Mesenchymal stem cell (in vitro differentiated cells and primary cell): Measurements from ENCODE around the gene UNC80.

Experiments used
- DNase-seq: peaks from one replicate; pipeline ENCODE4 v3.0.0-alpha.2; 2013
- H2AFZ ChIP-seq: one replicate; pipeline ENCODE4 v1.6.1; 2013; ENCODE audit warnings: low read depth, mild to moderate bottlenecking, control low read depth, inconsistent platforms, low read length, moderate library complexity
- H2AK5ac ChIP-seq: 2 replicates; pipeline ENCODE4 v1.6.1; 2013; ENCODE audit warnings: low read length, moderate library complexity, mild to moderate bottlenecking, inconsistent platforms; ENCODE audit not compliant: severe bottlenecking
- H2BK120ac ChIP-seq: one replicate; pipeline ENCODE4 v1.6.1; 2013; ENCODE audit warnings: low read depth, mild to moderate bottlenecking, inconsistent platforms, low read length, moderate library complexity
- H2BK12ac ChIP-seq, 2 experiments: one replicate each; pipeline ENCODE4 v1.6.1; 2013; ENCODE audit warnings: inconsistent platforms in 2 of 2, low read length in 2 of 2, mild to moderate bottlenecking in 2 of 2, moderate library complexity in 2 of 2, control low read depth in 1 of 2
- H2BK15ac ChIP-seq: one replicate; pipeline ENCODE4 v1.6.1; 2013; ENCODE audit warnings: mild to moderate bottlenecking, low read depth, inconsistent platforms; ENCODE audit not compliant: poor library complexity, severe bottlenecking
- H2BK5ac ChIP-seq: 2 replicates; pipeline ENCODE4 v1.6.1; 2013; ENCODE audit warnings: low read depth, mild to moderate bottlenecking, low read length, control low read depth, inconsistent platforms; ENCODE audit not compliant: poor library complexity, severe bottlenecking
- H3K14ac ChIP-seq, 2 experiments: one replicate each; pipeline ENCODE4 v1.6.1; 2013; ENCODE audit warnings: inconsistent platforms in 2 of 2, low read length in 2 of 2, control low read depth in 1 of 2, mild to moderate bottlenecking in 1 of 2, moderate library complexity in 1 of 2
- H3K18ac ChIP-seq, 2 experiments: one replicate each; pipeline ENCODE4 v1.6.1; 2013; ENCODE audit warnings: inconsistent platforms in 2 of 2, low read length in 2 of 2, control low read depth in 1 of 2, low read depth in 1 of 2, mild to moderate bottlenecking in 1 of 2
- H3K23ac ChIP-seq, 2 experiments: one replicate each; pipeline ENCODE4 v1.6.1; 2013; ENCODE audit warnings: inconsistent platforms in 2 of 2, low read length in 2 of 2, mild to moderate bottlenecking in 2 of 2, moderate library complexity in 2 of 2, control low read depth in 1 of 2
- H3K27ac ChIP-seq: 2 replicates; pipeline ENCODE4 v1.5.1; 2013; ENCODE audit warnings: mild to moderate bottlenecking, moderate library complexity, low read length, control low read depth, inconsistent platforms; ENCODE audit not compliant: poor library complexity, severe bottlenecking
- H3K27me3 ChIP-seq, 2 experiments: 2 replicates each; pipeline versions ENCODE4 v1.6.1 to v1.7.0; 2013; ENCODE audit warnings: low read length in 2 of 2, mild to moderate bottlenecking in 2 of 2, moderate library complexity in 2 of 2, control low read depth in 1 of 2, inconsistent platforms in 1 of 2; ENCODE audit not compliant: control insufficient read depth in 1 of 2, insufficient read depth in 1 of 2
- H3K36me3 ChIP-seq, 2 experiments: 2 replicates each; pipeline versions ENCODE4 v1.6.1 to v1.7.0; 2013; ENCODE audit warnings: low read length in 2 of 2, control low read depth in 1 of 2, inconsistent platforms in 1 of 2, low read depth in 1 of 2, mild to moderate bottlenecking in 1 of 2; ENCODE audit not compliant: insufficient read depth in 2 of 2, control insufficient read depth in 1 of 2
- H3K4ac ChIP-seq, 2 experiments: one replicate each; pipeline ENCODE4 v1.6.1; 2013; ENCODE audit warnings: inconsistent platforms in 2 of 2, low read length in 2 of 2, mild to moderate bottlenecking in 2 of 2, moderate library complexity in 2 of 2, control low read depth in 1 of 2, low read depth in 1 of 2
- H3K4me1 ChIP-seq: 2 replicates; pipeline ENCODE4 v1.6.1; 2013; ENCODE audit warnings: low read depth, low read length, control low read depth; ENCODE audit not compliant: control insufficient read depth, insufficient read depth
- H3K4me2 ChIP-seq: 2 replicates; pipeline ENCODE4 v1.6.1; 2013; ENCODE audit warnings: low read length, mild to moderate bottlenecking, inconsistent platforms; ENCODE audit not compliant: poor library complexity, severe bottlenecking
- H3K4me3 ChIP-seq, 2 experiments: 2 replicates each; pipeline versions ENCODE4 v1.5.1 to v1.7.0; 2013; ENCODE audit warnings: low read length in 2 of 2, mild to moderate bottlenecking in 2 of 2, control low read depth in 1 of 2, low read depth in 1 of 2; ENCODE audit not compliant: insufficient read depth in 1 of 2
- H3K79me1 ChIP-seq: replicated peaks from 2 replicates; pipeline ENCODE4 v1.6.1; 2013; ENCODE audit warnings: mild to moderate bottlenecking, control low read depth, low read length, inconsistent platforms; ENCODE audit not compliant: poor library complexity, severe bottlenecking
- H3K9ac ChIP-seq: 2 replicates; pipeline ENCODE4 v1.7.0; 2013; ENCODE audit warnings: mild to moderate bottlenecking, low read length, moderate library complexity
- H3K9me3 ChIP-seq: 2 replicates; pipeline ENCODE4 v1.7.0; 2013; ENCODE audit warnings: mild to moderate bottlenecking, low read length; ENCODE audit not compliant: control insufficient read depth
- H4K8ac ChIP-seq: one replicate; pipeline ENCODE4 v1.6.1; 2013; ENCODE audit warnings: inconsistent platforms, mild to moderate bottlenecking, low read length, moderate library complexity
- H4K91ac ChIP-seq: one replicate; pipeline ENCODE4 v1.6.1; 2013; ENCODE audit warnings: mild to moderate bottlenecking, low read length, inconsistent platforms
- WGBS: methylation state at CpG from one replicate; pipeline ENCODE4 v1.1.7; 2013; ENCODE audit warnings: mixed read lengths; 5-methylcytosine and 5-hydroxymethylcytosine counted together

Gene UNC80

DNA sequence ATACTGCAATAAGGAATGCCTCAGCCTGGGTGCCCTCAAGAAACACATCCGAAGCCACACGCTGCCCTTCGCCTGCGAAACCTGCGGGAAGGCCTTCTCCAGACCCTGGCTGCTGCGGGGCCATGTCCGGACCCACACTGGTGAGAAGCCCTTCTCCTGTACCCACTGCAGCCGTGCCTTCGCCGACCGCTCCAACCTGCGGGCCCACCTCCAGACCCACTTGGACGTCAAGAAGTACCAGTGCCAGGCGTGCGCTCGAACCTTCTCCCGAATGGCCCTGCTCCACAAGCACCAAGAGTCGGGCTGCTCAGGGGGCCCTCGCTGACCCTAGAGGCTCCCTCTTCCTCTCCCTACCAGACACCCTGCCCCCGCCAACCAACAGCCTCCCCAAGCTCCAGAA, 37.6 kb downstream of the UNC80 start:
- H3K79me1 ChIP-seq: no peaks in the 10 kb centered on the region
- no peak overlapping the region for H3K4me2 ChIP-seq
- H2BK15ac ChIP-seq: no peak overlapping the region
- peaks cover 0 to 3% of the 10 kb centered on the region in 2 experiments for H3K36me3 ChIP-seq
- 91% methylated on average over 20 of the region's 20 CpGs for WGBS
- no peak overlapping the region for H3K9ac ChIP-seq
- H2BK5ac ChIP-seq: no peak overlapping the region
- H4K91ac ChIP-seq: no peak overlapping the region
- no peak overlapping the region for H3K18ac ChIP-seq
- H3K4me1 ChIP-seq: no peaks in the 10 kb centered on the region
- H2BK12ac ChIP-seq: no peak overlapping the region
- no peak overlapping the region for H4K8ac ChIP-seq
- no peak overlapping the region for H2BK120ac ChIP-seq
- no peaks in the 10 kb centered on the region for H3K27me3 ChIP-seq
- no peak overlapping the region for H3K27ac ChIP-seq
- no peak overlapping the region for H3K14ac ChIP-seq
- H3K9me3 ChIP-seq: no peaks in the 10 kb centered on the region
- no peak overlapping the region for H2AK5ac ChIP-seq
- no peak overlapping the region for H2AFZ ChIP-seq
- no peak overlapping the region for H3K4ac ChIP-seq
- H3K23ac ChIP-seq: no peak overlapping the region
- no peak for DNase-seq
- H3K4me3 ChIP-seq: no peak overlapping the region

DNA sequence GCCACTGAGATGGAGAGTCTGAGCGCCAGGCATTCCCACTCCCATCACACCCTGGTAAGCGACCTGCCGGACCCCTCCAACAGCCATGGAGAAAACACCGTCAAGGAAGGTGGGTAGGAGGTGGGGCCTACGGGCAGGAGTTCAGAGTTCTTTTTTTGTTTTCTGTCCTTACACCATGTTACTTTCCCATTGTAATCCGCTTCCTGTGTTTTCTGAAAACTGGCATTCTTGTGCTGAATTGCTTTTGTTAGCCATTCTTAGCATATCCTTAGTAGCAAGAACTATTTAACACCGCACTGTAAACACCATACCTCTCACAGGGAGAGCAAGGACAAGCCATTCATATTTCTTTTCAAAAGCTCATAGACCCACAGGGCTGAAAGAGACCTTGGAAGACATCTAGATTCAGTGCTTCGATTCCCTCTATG, 46.2 kb downstream of the UNC80 start:
- Histone ChIP-seq H3K4ac (no peak overlapping the region), H2BK120ac (no peak overlapping the region), H2AK5ac (no peak overlapping the region), H3K27ac (no peak overlapping the region), H3K23ac (no peak overlapping the region), H3K9me3 (no peaks in the 10 kb centered on the region), H3K4me1 (no peaks in the 10 kb centered on the region), H4K91ac (no peak overlapping the region), H2BK5ac (no peak overlapping the region), H4K8ac (no peak overlapping the region), H3K27me3 (no peaks in the 10 kb centered on the region), H2AFZ (no peak overlapping the region), H3K18ac (no peak overlapping the region), H3K4me3 (no peak overlapping the region), H3K36me3 (no peaks in the 10 kb centered on the region), H3K79me1 (no peaks in the 10 kb centered on the region), H3K4me2 (no peak overlapping the region), H3K14ac (no peak overlapping the region), H2BK12ac (no peak overlapping the region), H2BK15ac (no peak overlapping the region), H3K9ac (no peak overlapping the region)
- WGBS: 55% methylated on average over 3 of the region's 8 CpGs
- no peak for DNase-seq

DNA sequence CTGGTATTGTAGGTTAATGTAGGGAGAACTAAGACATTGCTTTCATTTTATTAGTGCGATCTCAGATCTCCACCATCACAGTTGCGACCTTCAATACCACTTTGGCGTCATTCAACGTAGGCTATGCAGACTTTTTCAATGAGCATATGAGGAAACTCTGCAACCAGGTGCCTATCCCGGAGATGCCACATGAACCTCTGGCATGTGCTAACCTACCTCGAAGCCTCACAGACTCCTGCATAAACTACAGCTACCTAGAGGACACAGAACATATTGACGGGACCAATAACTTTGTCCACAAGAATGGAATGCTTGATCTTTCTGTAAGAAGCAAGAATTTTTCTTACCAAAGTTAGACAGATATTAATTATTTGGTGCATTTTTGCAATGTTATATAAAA, 47.3 kb downstream of the UNC80 start:
- no peak overlapping the region for H2AK5ac ChIP-seq
- H3K27ac ChIP-seq: no peak overlapping the region
- H3K23ac ChIP-seq: no peak overlapping the region
- no peak for DNase-seq
- H3K4ac ChIP-seq: no peak overlapping the region
- H4K91ac ChIP-seq: no peak overlapping the region
- no peaks in the 10 kb centered on the region for H3K27me3 ChIP-seq
- no peak overlapping the region for H3K9ac ChIP-seq
- H4K8ac ChIP-seq: no peak overlapping the region
- no peak overlapping the region for H3K4me2 ChIP-seq
- no peak overlapping the region for H2BK12ac ChIP-seq
- no peaks in the 10 kb centered on the region for H3K4me1 ChIP-seq
- H2AFZ ChIP-seq: no peak overlapping the region
- WGBS: 75% methylated on average over 6 of the region's 7 CpGs
- H3K9me3 ChIP-seq: no peaks in the 10 kb centered on the region
- H3K36me3 ChIP-seq: no peaks in the 10 kb centered on the region
- H3K18ac ChIP-seq: no peak overlapping the region
- no peak overlapping the region for H2BK15ac ChIP-seq
- H3K14ac ChIP-seq: no peak overlapping the region
- no peak overlapping the region for H3K4me3 ChIP-seq
- no peaks in the 10 kb centered on the region for H3K79me1 ChIP-seq
- no peak overlapping the region for H2BK120ac ChIP-seq
- no peak overlapping the region for H2BK5ac ChIP-seq

DNA sequence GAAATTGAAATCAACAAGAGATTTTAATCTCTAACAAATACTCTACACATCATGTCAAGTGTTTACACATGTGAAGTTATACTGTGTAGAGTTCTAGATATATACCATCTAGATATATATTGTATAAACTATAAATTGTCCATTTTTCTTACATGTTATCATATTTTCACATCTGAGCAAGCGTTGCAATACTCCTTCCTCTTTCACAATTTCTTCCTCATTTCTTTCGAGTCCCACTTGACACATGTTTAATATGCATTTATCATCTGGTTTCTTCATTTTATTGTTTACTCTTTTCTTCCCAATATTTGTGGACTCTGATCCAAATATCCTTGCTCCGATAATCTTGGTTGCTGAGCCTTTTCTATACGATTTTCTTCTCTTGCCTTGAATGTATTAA, 50.2 kb downstream of the UNC80 start:
- Histone ChIP-seq H2BK5ac (no peak overlapping the region), H3K4ac (no peak overlapping the region), H3K36me3 (no peaks in the 10 kb centered on the region), H3K27ac (no peak overlapping the region), H3K9me3 (no peaks in the 10 kb centered on the region), H3K18ac (no peak overlapping the region), H3K4me1 (no peaks in the 10 kb centered on the region), H3K27me3 (no peaks in the 10 kb centered on the region), H2AK5ac (no peak overlapping the region), H2BK120ac (no peak overlapping the region), H3K4me3 (no peak overlapping the region), H2BK12ac (no peak overlapping the region), H3K23ac (no peak overlapping the region), H2AFZ (no peak overlapping the region), H3K9ac (no peak overlapping the region), H3K4me2 (no peak overlapping the region), H4K8ac (no peak overlapping the region), H2BK15ac (no peak overlapping the region), H3K14ac (no peak overlapping the region), H4K91ac (no peak overlapping the region), H3K79me1 (no peaks in the 10 kb centered on the region)
- WGBS: 85% methylated on average over 4 of the region's 4 CpGs
- DNase-seq: no peak
